BLaER1 (cell line): ENCODE results near the gene MFSD11.
"Not testable (repeated sequence)": the region's sequence is repeated elsewhere in the genome, so short reads cannot be mapped to it uniquely, and the experiment has no call there.

ENCODE experiments used
- H3K27ac ChIP-seq: shearing (Covaris generic); formaldehyde crosslinking; 2 replicates; pipeline ENCODE4 v1.8.1; 2022
- H3K27me3 ChIP-seq: shearing (Covaris generic); formaldehyde crosslinking; 2 replicates; pipeline ENCODE4 v1.8.1; 2022
- H3K36me3 ChIP-seq: shearing (Covaris generic); formaldehyde crosslinking; 2 replicates; pipeline ENCODE4 v1.8.1; 2022
- H3K4me1 ChIP-seq: shearing (Covaris generic); formaldehyde crosslinking; 2 replicates; pipeline ENCODE4 v1.8.1; 2022
- H3K4me2 ChIP-seq: shearing (Covaris generic); formaldehyde crosslinking; 2 replicates; pipeline ENCODE4 v1.8.1; 2022
- H3K4me3 ChIP-seq: shearing (Covaris generic); formaldehyde crosslinking; 2 replicates; pipeline ENCODE4 v1.8.1; 2022
- H3K9ac ChIP-seq: shearing (Covaris generic); formaldehyde crosslinking; 2 replicates; pipeline ENCODE4 v1.8.1; 2022
- H3K9me3 ChIP-seq: shearing (Covaris generic); formaldehyde crosslinking; 2 replicates; pipeline ENCODE4 v1.8.1; 2022
- H4K20me1 ChIP-seq: shearing (Covaris generic); formaldehyde crosslinking; 2 replicates; pipeline ENCODE4 v1.8.1; 2022
- Cebpa-rat ChIP-seq: shearing (Covaris generic); IDR thresholded peaks from 2 replicates; pipeline ENCODE4 v1.8.1; 2022

MFSD11 gene

GRCh38 chr17:76725580-76726230 is 12.2 kb upstream of the MFSD11 start:
- peaks cover 78% of the 10 kb centered on the region for H3K4me1 ChIP-seq
- peaks cover 52% of the 10 kb centered on the region for H4K20me1 ChIP-seq
- H3K27ac ChIP-seq: peak overlapping the region; percentile 100
- H3K9me3 ChIP-seq: no peaks in the 10 kb centered on the region
- peak overlapping the region; percentile 91 for H3K4me2 ChIP-seq
- H3K36me3 ChIP-seq: peaks cover 61% of the 10 kb centered on the region
- H3K27me3 ChIP-seq: no peaks in the 10 kb centered on the region
- H3K4me3 ChIP-seq: peak overlapping the region; percentile 80
- TF ChIP-seq Cebpa-rat: no peak
- H3K9ac ChIP-seq: peak overlapping the region; percentile 99

- Histone ChIP-seq H3K9ac (peak within 1 kb of the TSS; percentile 99), H3K4me3 (peak within 1 kb of the TSS; percentile 80), H3K4me1 (peaks cover 77% of the 10 kb centered on the region), H3K27ac (peak within 1 kb of the TSS; percentile 100), H3K4me2 (peak within 1 kb of the TSS; percentile 91), H3K36me3 (peaks cover 59% of the 10 kb centered on the region), H3K9me3 (no peaks in the 10 kb centered on the region), H3K27me3 (no peaks in the 10 kb centered on the region), H4K20me1 (peaks cover 50% of the 10 kb centered on the region)
- TF ChIP-seq Cebpa-rat: no peak
Measured at GRCh38 chr17:76726231-76726775, 11.6 kb upstream of the MFSD11 start, which contains the start of gene JMJD6. JMJD6 (minus strand) TSS chr17:76726606; CDS start chr17:76726475, 131 bp downstream.

DNA sequence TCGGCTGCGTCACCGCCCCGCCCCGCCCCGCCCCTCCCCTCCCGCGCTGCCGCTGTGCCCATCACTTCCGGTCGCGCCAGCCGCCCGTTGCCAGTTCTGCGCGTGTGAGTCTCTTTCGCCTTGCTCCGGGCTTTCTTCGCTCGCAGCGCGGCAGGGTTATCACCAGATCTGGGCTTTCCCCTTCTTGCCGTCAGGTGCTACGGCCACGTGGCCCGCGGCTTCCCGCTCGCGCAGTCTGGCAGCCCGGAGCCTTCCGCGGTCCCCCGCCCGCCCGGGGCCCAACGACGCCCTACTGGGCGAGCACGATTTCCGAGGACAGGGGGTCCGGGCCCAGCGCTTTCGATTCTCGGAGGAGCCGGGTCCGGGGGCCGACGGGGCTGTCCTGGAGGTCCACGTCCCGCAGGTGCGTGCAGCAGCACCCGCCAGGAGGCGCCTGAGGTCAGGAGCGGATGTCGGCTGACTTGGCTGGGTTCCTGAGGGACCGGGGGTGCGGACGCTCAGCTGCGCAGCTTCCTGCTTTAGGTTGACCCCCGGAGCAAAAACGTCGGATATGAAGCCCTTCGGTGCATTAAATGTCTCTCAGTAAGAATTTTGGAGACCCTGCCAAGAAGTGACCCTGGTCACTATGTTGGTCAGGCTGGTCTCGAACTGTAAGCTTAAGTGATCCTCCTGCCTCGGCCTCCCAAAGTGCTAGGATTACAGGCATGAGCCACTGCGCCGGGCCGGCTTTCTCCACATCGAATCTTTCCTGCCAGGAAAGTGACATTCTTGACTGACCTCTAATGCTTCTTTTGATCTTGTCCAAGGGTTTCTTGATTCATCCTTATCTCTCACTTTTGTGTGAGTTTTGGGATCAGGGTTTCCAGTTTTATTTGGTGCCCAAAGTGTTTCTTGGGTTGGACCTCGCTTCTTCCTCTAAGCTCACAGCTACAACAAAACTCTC is 10.9 kb upstream of the MFSD11 start, which contains the start of gene METTL23:
Gene METTL23, plus strand, starts transcription at position 64 of the 943 bp plus-strand sequence. CDS start 2,872 bp downstream, outside the sequence.
- peak within 1 kb of the TSS; percentile 100 for H3K27ac ChIP-seq
- peak within 1 kb of the TSS; percentile 80 for H3K4me3 ChIP-seq
- peaks cover 59% of the 10 kb centered on the region for H3K36me3 ChIP-seq
- no peaks in the 10 kb centered on the region for H3K27me3 ChIP-seq
- H3K9me3 ChIP-seq: no peaks in the 10 kb centered on the region
- TF ChIP-seq Cebpa-rat: no peak
- H3K4me1 ChIP-seq: peaks cover 77% of the 10 kb centered on the region
- peak within 1 kb of the TSS; percentile 91 for H3K4me2 ChIP-seq
- peaks cover 51% of the 10 kb centered on the region for H4K20me1 ChIP-seq
- peak within 1 kb of the TSS; percentile 99 for H3K9ac ChIP-seq

- H3K27ac ChIP-seq: peak overlapping the region; percentile 100
- H3K27me3 ChIP-seq: no peaks in the 10 kb centered on the region
- H3K4me3 ChIP-seq: peak overlapping the region; percentile 80
- H3K9ac ChIP-seq: peak overlapping the region; percentile 99
- no peaks in the 10 kb centered on the region for H3K9me3 ChIP-seq
- peaks cover 52% of the 10 kb centered on the region for H4K20me1 ChIP-seq
- H3K4me2 ChIP-seq: peak overlapping the region; percentile 90
- H3K36me3 ChIP-seq: peaks cover 59% of the 10 kb centered on the region
- no peak for TF ChIP-seq Cebpa-rat
- H3K4me1 ChIP-seq: peaks cover 79% of the 10 kb centered on the region
Measured at GRCh38 chr17:76727745-76728456, 10.0 kb upstream of the MFSD11 start.

GRCh38 chr17:76731800-76732733 is 5.9 kb upstream of the MFSD11 start:
- peak overlapping the region; percentile 1; the same call in 1 of the 2 replicates for H3K27ac ChIP-seq
- H3K4me2 ChIP-seq: peak overlapping the region; percentile 90
- peaks cover 70% of the 10 kb centered on the region for H3K36me3 ChIP-seq
- H3K9me3 ChIP-seq, H3K27me3 ChIP-seq: not testable (repeated sequence)
- peak overlapping the region; percentile 25; the same call in 1 of the 2 replicates for H3K9ac ChIP-seq
- H4K20me1 ChIP-seq: peaks cover 67% of the 10 kb centered on the region
- peak overlapping the region; percentile 19; the same call in 1 of the 2 replicates for H3K4me3 ChIP-seq
- peaks cover 64% of the 10 kb centered on the region for H3K4me1 ChIP-seq

DNA sequence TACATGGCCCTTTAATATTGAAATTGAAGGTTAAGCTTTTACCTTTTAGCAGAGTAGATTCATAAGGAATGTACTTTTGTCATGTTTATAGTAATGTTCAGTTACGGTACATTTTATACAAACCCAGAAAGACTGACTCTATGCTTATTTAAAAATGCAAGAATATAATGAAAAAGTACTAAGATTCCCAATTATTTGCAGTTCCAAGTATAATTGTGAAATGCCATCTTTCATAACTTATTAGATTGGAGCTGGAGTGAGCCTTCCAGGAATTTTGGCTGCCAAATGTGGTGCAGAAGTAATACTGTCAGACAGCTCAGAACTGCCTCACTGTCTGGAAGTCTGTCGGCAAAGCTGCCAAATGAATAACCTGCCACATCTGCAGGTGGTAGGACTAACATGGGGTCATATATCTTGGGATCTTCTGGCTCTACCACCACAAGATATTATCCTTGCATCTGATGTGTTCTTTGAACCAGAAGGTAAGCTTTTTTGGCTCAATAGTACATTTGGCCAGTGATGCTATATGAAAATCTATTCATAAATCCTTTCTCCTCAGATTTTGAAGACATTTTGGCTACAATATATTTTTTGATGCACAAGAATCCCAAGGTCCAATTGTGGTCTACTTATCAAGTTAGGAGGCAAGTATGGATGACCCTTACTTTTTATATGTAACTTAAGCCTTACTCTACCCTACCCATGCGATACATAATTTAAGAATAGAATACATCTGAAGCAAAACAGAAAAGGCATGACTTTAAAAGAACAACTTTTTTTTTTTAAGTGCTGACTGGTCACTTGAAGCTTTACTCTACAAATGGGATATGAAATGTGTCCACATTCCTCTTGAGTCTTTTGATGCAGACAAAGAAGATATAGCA is 4.9 kb upstream of the MFSD11 start:
- no peak for TF ChIP-seq Cebpa-rat
- Histone ChIP-seq H3K36me3 (peaks cover 70% of the 10 kb centered on the region), H3K9ac (peak overlapping the region; percentile 98; the same call in 1 of the 2 replicates), H3K27me3 (no peaks in the 10 kb centered on the region), H3K9me3 (no peaks in the 10 kb centered on the region), H3K4me1 (peaks cover 63% of the 10 kb centered on the region), H3K27ac (no peak overlapping the region), H4K20me1 (peaks cover 67% of the 10 kb centered on the region), H3K4me2 (peak overlapping the region; percentile 90), H3K4me3 (peak overlapping the region; percentile 89)

DNA sequence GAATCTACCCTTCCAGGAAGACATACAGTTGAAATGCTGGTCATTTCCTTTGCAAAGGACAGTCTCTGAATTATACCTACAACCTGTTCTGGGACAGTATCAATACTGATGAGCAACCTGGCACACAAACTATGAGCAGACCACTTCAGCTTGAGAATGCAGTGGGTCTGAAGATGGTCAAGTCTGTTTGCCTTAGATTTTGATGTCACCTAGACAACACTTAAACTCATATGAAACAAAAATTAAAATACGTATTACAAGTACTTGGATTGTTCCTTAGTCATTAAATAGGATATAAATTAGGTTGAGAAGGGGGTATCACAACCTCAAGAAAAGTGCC is 4.3 kb upstream of the MFSD11 start:
- Histone ChIP-seq H3K27me3 (no peaks in the 10 kb centered on the region), H3K36me3 (peaks cover 70% of the 10 kb centered on the region), H3K4me1 (peaks cover 59% of the 10 kb centered on the region), H3K4me3 (peak overlapping the region; percentile 89), H3K9me3 (no peaks in the 10 kb centered on the region), H3K27ac (peak overlapping the region; percentile 98; the same call in 1 of the 2 replicates), H3K9ac (peak overlapping the region; percentile 98; the same call in 1 of the 2 replicates), H3K4me2 (peak overlapping the region; percentile 90), H4K20me1 (peaks cover 67% of the 10 kb centered on the region)
- TF ChIP-seq Cebpa-rat: no peak
